BE2C (cell line): Measurements from ENCODE around the gene ATP8B1.

Experiments used
- DNase-seq: peaks from one replicate; pipeline ENCODE4 v3.0.0-alpha.2; 2020
- H3K27me3 ChIP-seq: fragments of 250-450 bp; sonication (Bioruptor Pico); 2 replicates; pipeline ENCODE4 v1.5.1; 2020; ENCODE audit warnings: mild to moderate bottlenecking
- H3K36me3 ChIP-seq: fragments of 250-450 bp; sonication (Bioruptor Pico); 2 replicates; pipeline ENCODE4 v1.5.1; 2020; ENCODE audit warnings: mild to moderate bottlenecking
- H3K4me1 ChIP-seq: fragments of 250-450 bp; sonication (Bioruptor Pico); 2 replicates; pipeline ENCODE4 v1.5.1; 2020
- H3K4me3 ChIP-seq: 2 replicates; pipeline ENCODE4 v1.5.1; 2011; ENCODE audit warnings: low read depth, low read length
- H3K9me3 ChIP-seq: fragments of 250-450 bp; sonication (Bioruptor Pico); 2 replicates; pipeline ENCODE4 v1.5.1; 2020
- CTCF ChIP-seq: IDR thresholded peaks from 2 replicates; pipeline ENCODE4 v1.5.1; 2012; ENCODE audit warnings: mild to moderate bottlenecking, low read depth, low read length

The ATP8B1 gene

GRCh38 chr18:57755473-57756067, 47.5 kb downstream of the ATP8B1 start:
- Histone ChIP-seq H3K36me3 (no peaks in the 10 kb centered on the region), H3K9me3 (no peaks in the 10 kb centered on the region), H3K4me3 (no peak overlapping the region), H3K27me3 (no peaks in the 10 kb centered on the region), H3K4me1 (no peaks in the 10 kb centered on the region)
- peak; percentile 33 for DNase-seq
- no peak for TF ChIP-seq CTCF

- no peaks in the 10 kb centered on the region for H3K27me3 ChIP-seq
- H3K9me3 ChIP-seq = no peaks in the 10 kb centered on the region
- H3K4me3 ChIP-seq = no peak overlapping the region
- DNase-seq = no peak
- H3K4me1 ChIP-seq = no peaks in the 10 kb centered on the region
- no peak for TF ChIP-seq CTCF
- no peaks in the 10 kb centered on the region for H3K36me3 ChIP-seq
These were observed 48.4 kb downstream of the ATP8B1 start for GRCh38 chr18:57754577-57755338.

GRCh38 chr18:57753063-57753462, 50.1 kb downstream of the ATP8B1 start:
- H3K27me3 ChIP-seq = no peaks in the 10 kb centered on the region
- no peak overlapping the region for H3K4me3 ChIP-seq
- no peaks in the 10 kb centered on the region for H3K9me3 ChIP-seq
- no peak for DNase-seq
- no peak for TF ChIP-seq CTCF
- no peaks in the 10 kb centered on the region for H3K36me3 ChIP-seq
- H3K4me1 ChIP-seq = no peaks in the 10 kb centered on the region

- no peaks in the 10 kb centered on the region for H3K27me3 ChIP-seq
These were observed 53.5 kb downstream of the ATP8B1 start for GRCh38 chr18:57749604-57749970.

GRCh38 chr18:57748770-57749603, 54.1 kb downstream of the ATP8B1 start:
- Histone ChIP-seq H3K36me3 (no peaks in the 10 kb centered on the region), H3K4me3 (no peak overlapping the region), H3K27me3 (no peaks in the 10 kb centered on the region), H3K4me1 (no peaks in the 10 kb centered on the region), H3K9me3 (no peaks in the 10 kb centered on the region)
- no peak for TF ChIP-seq CTCF
- no peak for DNase-seq

More at GRCh38 chr18:57749604-57749970, 53.5 kb downstream of the ATP8B1 start:
- no peaks in the 10 kb centered on the region for H3K36me3 ChIP-seq
- H3K4me3 ChIP-seq = no peak overlapping the region
- DNase-seq = no peak
- no peaks in the 10 kb centered on the region for H3K9me3 ChIP-seq
- no peak for TF ChIP-seq CTCF
- no peaks in the 10 kb centered on the region for H3K4me1 ChIP-seq
